Trophoblast cell (in vitro differentiated cells and primary cell): ENCODE measurements around the gene SCN10A.

Experiments used
- DNase-seq, 2 donors: peaks; one replicate each; pipeline ENCODE4 v3.0.0-alpha.2; 2016
- H2AFZ ChIP-seq: 2 replicates; pipeline ENCODE4 v1.6.1; 2013; ENCODE audit warnings: low read length, moderate library complexity, mild to moderate bottlenecking; ENCODE audit not compliant: insufficient read depth, poor library complexity
- H2AK5ac ChIP-seq: 2 replicates; pipeline ENCODE4 v1.6.1; 2013; ENCODE audit warnings: mild to moderate bottlenecking, low read length
- H2BK120ac ChIP-seq: 2 replicates; pipeline ENCODE4 v1.6.1; 2013; ENCODE audit warnings: low read length, mild to moderate bottlenecking, moderate library complexity; ENCODE audit not compliant: insufficient read depth, poor library complexity
- H2BK12ac ChIP-seq: 2 replicates; pipeline ENCODE4 v1.6.1; 2013; ENCODE audit warnings: mild to moderate bottlenecking, low read length, moderate library complexity
- H2BK5ac ChIP-seq: 2 replicates; pipeline ENCODE4 v1.6.1; 2013; ENCODE audit warnings: low read length, low read depth, moderate library complexity, mild to moderate bottlenecking; ENCODE audit not compliant: poor library complexity
- H3K14ac ChIP-seq: 2 replicates; pipeline ENCODE4 v1.6.1; 2013; ENCODE audit warnings: mild to moderate bottlenecking, low read length
- H3K18ac ChIP-seq: 2 replicates; pipeline ENCODE4 v1.6.1; 2013; ENCODE audit warnings: mild to moderate bottlenecking, low read length
- H3K23ac ChIP-seq: 2 replicates; pipeline ENCODE4 v1.6.1; 2013; ENCODE audit warnings: low read length
- H3K27ac ChIP-seq: 2 replicates; pipeline ENCODE4 v1.5.1; 2013; ENCODE audit warnings: low read depth, mild to moderate bottlenecking, inconsistent platforms, low read length, moderate library complexity
- H3K27me3 ChIP-seq: 2 replicates; pipeline ENCODE4 v1.6.1; 2013; ENCODE audit warnings: inconsistent platforms, mild to moderate bottlenecking, low read length, moderate library complexity; ENCODE audit not compliant: insufficient read depth
- H3K36me3 ChIP-seq, 2 experiments: 1 replicate in 1 of 2; 2 replicates in 1 of 2; pipeline ENCODE4 v1.6.1; 2013; ENCODE audit warnings: low read length in 2 of 2, mild to moderate bottlenecking in 2 of 2, moderate library complexity in 1 of 2; ENCODE audit not compliant: insufficient read depth in 2 of 2, control insufficient read depth in 1 of 2
- H3K4ac ChIP-seq: 2 replicates; pipeline ENCODE4 v1.6.1; 2013; ENCODE audit warnings: low read depth, mild to moderate bottlenecking, low read length, moderate library complexity
- H3K4me1 ChIP-seq, 2 experiments: 1 replicate in 1 of 2; 2 replicates in 1 of 2; pipeline ENCODE4 v1.6.1; 2013; ENCODE audit warnings: low read length in 2 of 2, mild to moderate bottlenecking in 2 of 2, moderate library complexity in 1 of 2; ENCODE audit not compliant: insufficient read depth in 2 of 2, control insufficient read depth in 1 of 2
- H3K4me2 ChIP-seq: 2 replicates; pipeline ENCODE4 v1.6.1; 2013; ENCODE audit warnings: inconsistent platforms, mild to moderate bottlenecking, low read length, moderate library complexity
- H3K4me3 ChIP-seq: 2 replicates; pipeline ENCODE4 v1.5.1; 2013; ENCODE audit warnings: mild to moderate bottlenecking, low read depth, low read length, inconsistent platforms
- H3K79me1 ChIP-seq: one replicate; pipeline ENCODE4 v1.6.1; 2013; ENCODE audit warnings: low read length
- H3K79me2 ChIP-seq: 2 replicates; pipeline ENCODE4 v1.6.1; 2013; ENCODE audit warnings: low read length, mild to moderate bottlenecking; ENCODE audit not compliant: control insufficient read depth, insufficient read depth, poor library complexity
- H3K9ac ChIP-seq: 2 replicates; pipeline ENCODE4 v1.6.1; 2013; ENCODE audit warnings: mild to moderate bottlenecking, low read length
- H3K9me3 ChIP-seq: 2 replicates; pipeline ENCODE4 v1.6.1; 2013; ENCODE audit warnings: low read depth, mild to moderate bottlenecking, control low read depth, inconsistent platforms, low read length; ENCODE audit not compliant: insufficient read depth
- H4K12ac ChIP-seq: 2 replicates; pipeline ENCODE4 v1.6.1; 2013; ENCODE audit warnings: low read depth, mild to moderate bottlenecking, low read length, moderate library complexity
- H4K8ac ChIP-seq: 2 replicates; pipeline ENCODE4 v1.6.1; 2013; ENCODE audit warnings: low read depth, mild to moderate bottlenecking, low read length, moderate library complexity
- H4K91ac ChIP-seq: one replicate; pipeline ENCODE4 v1.6.1; 2013; ENCODE audit warnings: low read depth, mild to moderate bottlenecking, low read length, moderate library complexity
- WGBS: extraction: QIAGEN DNeasy Blood & Tissue Kit; methylation state at CpG from one replicate; pipeline ENCODE4 v1.1.7; 2013; ENCODE audit warnings: missing lambda C conversion rate; ENCODE audit not compliant: insufficient read length, insufficient coverage; ENCODE audit errors: extremely low coverage; 5-methylcytosine and 5-hydroxymethylcytosine counted together

SCN10A gene

GRCh38 chr3:38793721-38794120, 22.3 kb downstream of the SCN10A start:
- H3K23ac ChIP-seq: no peak overlapping the region
- no peaks in the 10 kb centered on the region for H3K27me3 ChIP-seq
- H2AFZ ChIP-seq: no peak overlapping the region
- H3K4me1 ChIP-seq: peaks cover 0 to 3% of the 10 kb centered on the region in 2 experiments
- no peak overlapping the region for H4K12ac ChIP-seq
- H3K4me3 ChIP-seq: no peak overlapping the region
- H3K4ac ChIP-seq: no peak overlapping the region
- no CpG with 5 or more reads among the region's 8 CpGs for WGBS
- no peak overlapping the region for H3K4me2 ChIP-seq
- H3K36me3 ChIP-seq: no peaks in the 10 kb centered on the region
- H4K8ac ChIP-seq: no peak overlapping the region
- no peak overlapping the region for H2AK5ac ChIP-seq
- H3K27ac ChIP-seq: no peak overlapping the region
- no peak overlapping the region for H4K91ac ChIP-seq
- H3K9ac ChIP-seq: no peak overlapping the region
- H2BK120ac ChIP-seq: no peak overlapping the region
- no peak overlapping the region for H3K14ac ChIP-seq
- no peak overlapping the region for H3K18ac ChIP-seq
- H2BK5ac ChIP-seq: no peak overlapping the region
- no peak overlapping the region for H2BK12ac ChIP-seq
- H3K79me1 ChIP-seq: no peaks in the 10 kb centered on the region
- H3K9me3 ChIP-seq: no peaks in the 10 kb centered on the region
- no peaks in the 10 kb centered on the region for H3K79me2 ChIP-seq
- DNase-seq: no peak

GRCh38 chr3:38792983-38793382, 23.0 kb downstream of the SCN10A start:
- Histone ChIP-seq H3K9me3 (no peaks in the 10 kb centered on the region), H4K91ac (no peak overlapping the region), H2AK5ac (no peak overlapping the region), H3K23ac (no peak overlapping the region), H2AFZ (no peak overlapping the region), H3K27ac (no peak overlapping the region), H2BK12ac (no peak overlapping the region), H4K12ac (no peak overlapping the region), H3K18ac (no peak overlapping the region), H3K4me1 (no peaks in the 10 kb centered on the region), H3K4me2 (no peak overlapping the region), H3K79me2 (no peaks in the 10 kb centered on the region), H2BK5ac (no peak overlapping the region), H3K9ac (no peak overlapping the region), H3K4ac (no peak overlapping the region), H3K27me3 (no peaks in the 10 kb centered on the region), H3K14ac (no peak overlapping the region), H3K79me1 (no peaks in the 10 kb centered on the region), H4K8ac (no peak overlapping the region), H2BK120ac (no peak overlapping the region), H3K36me3 (no peaks in the 10 kb centered on the region), H3K4me3 (no peak overlapping the region)
- no peak for DNase-seq
- no CpG with 5 or more reads among the region's 1 CpG for WGBS

GRCh38 chr3:38782148-38782547, 33.9 kb downstream of the SCN10A start:
- Histone ChIP-seq H4K8ac (no peak overlapping the region), H3K27me3 (no peaks in the 10 kb centered on the region), H3K4me3 (no peak overlapping the region), H2AFZ (no peak overlapping the region), H3K27ac (no peak overlapping the region), H3K4me2 (no peak overlapping the region), H3K9me3 (no peaks in the 10 kb centered on the region), H3K23ac (no peak overlapping the region), H4K91ac (no peak overlapping the region), H4K12ac (no peak overlapping the region), H2AK5ac (no peak overlapping the region), H3K9ac (no peak overlapping the region), H3K4ac (no peak overlapping the region), H3K79me2 (no peaks in the 10 kb centered on the region), H3K14ac (no peak overlapping the region), H3K79me1 (no peaks in the 10 kb centered on the region), H2BK120ac (no peak overlapping the region), H2BK5ac (no peak overlapping the region), H2BK12ac (no peak overlapping the region), H3K4me1 (no peaks in the 10 kb centered on the region), H3K36me3 (no peaks in the 10 kb centered on the region), H3K18ac (no peak overlapping the region)
- no peak for DNase-seq
- WGBS: no CpG with 5 or more reads among the region's 4 CpGs

- Histone ChIP-seq H4K91ac (no peak overlapping the region), H3K4me2 (no peak overlapping the region), H3K36me3 (no peaks in the 10 kb centered on the region), H3K79me2 (no peaks in the 10 kb centered on the region), H3K23ac (no peak overlapping the region), H4K8ac (no peak overlapping the region), H3K9ac (no peak overlapping the region), H3K4ac (no peak overlapping the region), H2AK5ac (no peak overlapping the region), H2BK5ac (no peak overlapping the region), H3K4me1 (no peaks in the 10 kb centered on the region), H3K14ac (no peak overlapping the region), H3K27me3 (no peaks in the 10 kb centered on the region), H2AFZ (no peak overlapping the region), H3K9me3 (no peaks in the 10 kb centered on the region), H3K79me1 (no peaks in the 10 kb centered on the region), H2BK120ac (no peak overlapping the region), H2BK12ac (no peak overlapping the region), H3K4me3 (no peak overlapping the region), H4K12ac (no peak overlapping the region), H3K18ac (no peak overlapping the region), H3K27ac (no peak overlapping the region)
- no peak for DNase-seq
Measured at GRCh38 chr3:38773528-38773927, 42.5 kb downstream of the SCN10A start.
